COLO668 (cell line): Measurements from ENCODE around the gene CDC25C.
"Not testable (repeated sequence)": the region's sequence is repeated elsewhere in the genome, so short reads cannot be mapped to it uniquely, and the experiment has no call there.

ENCODE experiments used
- DNase-seq: peaks from one replicate; lab custom pipeline; 2025; ENCODE audit not compliant: unreplicated experiment; lab: John Stamatoyannopoulos, UW

The CDC25C gene

GRCh38 chr5:138346889-138347288, 15.3 kb upstream of the CDC25C start:
- no peak for DNase-seq

DNA sequence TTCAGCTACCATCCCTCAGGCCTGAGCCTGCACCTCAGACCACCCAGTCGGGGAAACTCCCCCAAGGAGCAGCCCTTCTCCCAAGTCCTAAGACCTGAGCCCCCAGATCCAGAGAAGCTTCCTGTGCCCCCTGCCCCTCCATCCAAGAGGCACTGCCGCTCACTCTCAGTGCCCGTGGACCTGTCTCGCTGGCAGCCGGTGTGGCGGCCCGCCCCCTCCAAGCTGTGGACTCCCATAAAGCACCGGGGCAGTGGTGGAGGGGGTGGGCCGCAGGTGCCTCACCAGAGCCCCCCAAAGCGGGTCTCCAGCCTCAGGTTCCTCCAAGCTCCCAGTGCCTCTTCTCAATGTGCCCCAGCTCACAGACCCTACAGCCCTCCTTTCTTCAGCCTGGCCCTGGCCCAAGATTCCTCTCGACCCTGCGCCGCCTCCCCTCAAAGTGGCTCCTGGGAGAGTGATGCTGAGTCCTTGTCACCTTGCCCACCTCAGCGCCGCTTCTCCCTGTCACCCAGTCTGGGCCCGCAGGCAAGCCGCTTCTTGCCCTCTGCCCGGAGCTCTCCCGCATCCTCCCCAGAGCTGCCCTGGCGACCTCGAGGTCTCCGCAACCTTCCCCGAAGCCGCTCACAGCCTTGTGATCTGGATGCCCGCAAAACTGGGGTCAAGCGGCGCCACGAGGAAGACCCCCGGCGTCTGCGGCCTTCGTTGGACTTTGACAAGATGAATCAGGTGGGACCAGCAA, 13.5 kb upstream of the CDC25C start:
- DNase-seq, result no peak

- no peak for DNase-seq
Observed at GRCh38 chr5:138340008-138340407, 8.4 kb upstream of the CDC25C start.

GRCh38 chr5:138339464-138339863, 7.9 kb upstream of the CDC25C start:
- DNase-seq, result no peak

GRCh38 chr5:138339091-138339456, 7.5 kb upstream of the CDC25C start:
- DNase-seq, result no peak

- DNase-seq, result no peak
Observed at GRCh38 chr5:138338411-138339090, 6.9 kb upstream of the CDC25C start.

DNA sequence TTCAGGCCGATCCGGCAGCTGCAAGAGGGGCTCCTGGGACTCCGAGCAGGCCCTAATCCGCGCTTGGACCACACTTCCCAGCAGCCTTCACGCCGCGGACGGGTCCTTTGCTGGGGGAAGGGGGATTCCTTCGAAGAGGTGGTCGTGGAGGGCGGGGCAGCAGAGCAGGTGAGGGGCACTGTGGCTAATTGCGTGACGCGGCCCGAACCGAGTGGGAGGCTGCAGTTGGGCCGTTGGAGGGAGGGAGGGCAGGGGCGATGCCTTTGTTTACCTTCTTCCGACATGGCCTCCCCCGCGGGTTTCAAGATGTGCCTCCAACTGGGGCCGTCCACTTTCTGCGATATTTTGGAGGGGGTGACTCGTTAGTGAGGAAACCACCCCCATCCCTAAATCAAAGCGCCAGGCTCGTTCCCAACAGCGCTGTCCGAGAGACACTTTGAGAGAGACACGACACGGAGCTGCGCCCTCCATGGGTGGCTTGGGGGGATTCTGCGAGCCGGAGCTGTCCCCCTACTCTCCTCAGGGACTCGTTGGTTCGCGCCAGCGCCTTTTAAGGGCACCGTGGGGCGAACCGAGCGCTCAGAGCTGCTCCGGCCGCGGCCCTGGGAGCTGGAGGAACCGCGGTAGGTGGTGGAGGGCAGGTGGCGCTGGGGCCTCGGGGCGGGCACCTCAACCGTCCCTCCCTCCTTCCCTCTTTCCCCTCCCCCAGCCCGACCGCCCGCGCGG, 6.2 kb upstream of the CDC25C start, which contains the start of gene FAM53C:
Gene FAM53C (plus strand): TSS at position 582 of the 726 bp plus-strand sequence. CDS start 3,070 bp downstream, outside the sequence.
- peak; percentile 94 for DNase-seq

- DNase-seq, result peak; percentile 79
Observed at GRCh38 chr5:138336952-138337684, 5.5 kb upstream of the CDC25C start.

GRCh38 chr5:138334867-138335447, 3.4 kb upstream of the CDC25C start:
- DNase-seq, result no peak

DNA sequence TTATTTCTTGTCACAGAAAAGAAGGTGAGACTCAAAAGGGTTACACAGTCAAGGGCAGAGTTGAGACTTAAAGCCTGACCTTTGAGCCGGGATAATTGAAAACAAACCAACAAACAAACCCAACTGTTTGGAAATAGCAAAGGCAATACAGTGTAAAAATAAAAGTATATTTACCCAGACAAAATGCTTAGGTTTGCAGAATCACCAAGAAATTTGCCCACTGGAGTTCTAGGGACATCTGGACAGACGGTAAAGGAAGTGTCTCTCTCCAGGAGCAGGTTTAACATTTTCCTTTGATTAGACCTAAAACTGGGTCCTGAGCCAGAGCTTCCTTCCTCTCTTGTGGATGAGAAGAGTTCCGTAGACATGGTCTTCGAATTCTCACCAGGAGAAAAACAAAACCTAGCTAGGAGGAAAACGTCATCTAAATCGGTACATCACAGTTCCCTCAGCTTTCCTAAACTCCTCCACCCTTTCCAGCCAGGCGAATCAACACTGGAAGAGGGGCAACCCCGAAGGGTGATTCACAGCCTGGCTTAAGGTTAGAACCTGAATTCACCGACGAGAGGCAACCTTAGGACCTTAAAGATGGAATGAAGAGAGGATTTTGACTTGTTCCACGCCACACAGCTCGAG, 673 bp downstream of the CDC25C start:
- no peak for DNase-seq

DNA sequence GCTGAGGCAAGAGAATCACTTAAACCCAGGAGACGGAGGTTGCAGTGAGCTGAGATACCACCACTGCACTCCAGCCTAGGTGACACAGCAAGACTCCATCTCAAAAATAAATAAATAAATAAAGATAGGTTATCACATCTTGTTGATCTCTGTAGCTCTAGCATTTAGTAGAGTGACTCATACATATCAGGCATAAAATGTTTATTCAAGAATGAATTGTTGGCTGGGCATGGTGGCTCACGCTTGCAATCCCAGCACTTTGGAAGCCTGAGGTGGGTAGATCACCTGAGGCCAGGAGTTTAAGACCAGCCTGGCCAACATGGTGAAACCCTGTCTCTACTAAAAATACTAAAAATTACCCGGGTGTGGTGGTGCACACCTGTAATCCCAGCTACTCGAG, 13.4 kb downstream of the CDC25C start:
- DNase-seq, result not testable (repeated sequence)

- no peak for DNase-seq
Observed at GRCh38 chr5:138316355-138316754, 15.2 kb downstream of the CDC25C start.

DNA sequence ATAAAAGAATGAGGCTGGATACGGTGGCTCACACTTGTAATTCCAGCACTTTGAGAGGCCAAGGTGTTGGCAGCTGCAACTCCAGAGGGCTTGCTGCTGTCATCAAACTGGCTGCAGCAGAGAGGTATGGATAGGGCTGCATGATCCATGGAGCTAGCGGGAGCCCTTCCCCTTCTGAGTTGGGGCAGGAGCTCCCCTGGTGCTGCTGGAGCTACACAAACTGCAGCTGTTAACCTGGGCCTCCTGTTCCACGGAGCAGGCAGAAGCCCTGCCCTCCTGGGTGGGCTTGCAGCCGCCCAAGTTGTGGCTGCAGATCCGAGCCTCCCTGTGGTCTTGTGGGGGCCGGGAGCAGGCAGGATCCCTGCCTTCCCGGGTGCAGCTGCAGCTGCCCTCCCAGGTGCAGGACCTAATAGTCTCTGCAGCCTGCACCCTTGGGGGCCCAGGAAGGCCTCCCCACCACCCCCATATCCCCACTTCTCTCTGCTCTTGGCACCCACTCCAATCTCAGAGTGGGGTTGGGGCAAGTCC, 15.8 kb downstream of the CDC25C start:
- no peak for DNase-seq

GRCh38 chr5:138305797-138306196, 25.8 kb downstream of the CDC25C start:
- DNase-seq, result peak; percentile 54

DNA sequence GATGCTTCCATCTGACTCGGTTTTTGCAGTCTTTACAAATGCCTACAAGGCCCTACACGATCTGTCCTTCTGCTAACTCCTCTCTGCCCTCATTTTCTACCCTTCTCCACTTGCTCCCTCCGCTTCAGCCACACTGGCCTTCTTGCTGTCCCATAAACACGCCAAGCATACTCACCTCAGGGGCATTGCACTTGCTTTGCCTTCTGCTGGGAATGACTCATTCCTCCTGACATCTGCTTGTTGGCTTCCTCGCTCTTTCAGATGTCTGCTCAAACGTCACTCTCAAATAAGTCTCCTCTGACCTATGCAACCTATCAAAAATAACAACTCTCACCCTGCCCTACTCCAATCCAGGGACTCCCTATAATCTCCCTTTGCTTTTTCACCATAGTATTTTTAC, 28.2 kb downstream of the CDC25C start:
- DNase-seq, result no peak

DNA sequence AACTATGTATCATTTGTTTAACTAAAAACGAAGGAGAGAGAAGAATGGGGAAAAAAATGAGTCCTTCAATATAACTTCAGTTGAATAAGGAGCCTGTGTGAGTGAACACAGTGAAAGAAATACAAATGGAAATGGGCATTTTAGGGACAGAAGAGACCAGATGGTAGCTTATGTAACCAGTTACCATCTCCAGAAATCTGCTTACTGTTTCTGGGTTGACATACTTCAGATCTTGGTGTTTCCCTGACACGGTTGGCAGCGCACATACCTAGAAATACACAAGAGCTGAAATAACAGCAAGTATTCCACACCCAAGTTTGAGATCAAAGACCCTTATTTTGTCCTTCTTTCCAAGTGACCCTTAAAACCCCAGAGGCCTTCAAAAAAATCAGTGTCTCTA, 42.3 kb downstream of the CDC25C start:
- DNase-seq, result no peak

GRCh38 chr5:138287246-138287645, 44.4 kb downstream of the CDC25C start:
- DNase-seq, result no peak

DNA sequence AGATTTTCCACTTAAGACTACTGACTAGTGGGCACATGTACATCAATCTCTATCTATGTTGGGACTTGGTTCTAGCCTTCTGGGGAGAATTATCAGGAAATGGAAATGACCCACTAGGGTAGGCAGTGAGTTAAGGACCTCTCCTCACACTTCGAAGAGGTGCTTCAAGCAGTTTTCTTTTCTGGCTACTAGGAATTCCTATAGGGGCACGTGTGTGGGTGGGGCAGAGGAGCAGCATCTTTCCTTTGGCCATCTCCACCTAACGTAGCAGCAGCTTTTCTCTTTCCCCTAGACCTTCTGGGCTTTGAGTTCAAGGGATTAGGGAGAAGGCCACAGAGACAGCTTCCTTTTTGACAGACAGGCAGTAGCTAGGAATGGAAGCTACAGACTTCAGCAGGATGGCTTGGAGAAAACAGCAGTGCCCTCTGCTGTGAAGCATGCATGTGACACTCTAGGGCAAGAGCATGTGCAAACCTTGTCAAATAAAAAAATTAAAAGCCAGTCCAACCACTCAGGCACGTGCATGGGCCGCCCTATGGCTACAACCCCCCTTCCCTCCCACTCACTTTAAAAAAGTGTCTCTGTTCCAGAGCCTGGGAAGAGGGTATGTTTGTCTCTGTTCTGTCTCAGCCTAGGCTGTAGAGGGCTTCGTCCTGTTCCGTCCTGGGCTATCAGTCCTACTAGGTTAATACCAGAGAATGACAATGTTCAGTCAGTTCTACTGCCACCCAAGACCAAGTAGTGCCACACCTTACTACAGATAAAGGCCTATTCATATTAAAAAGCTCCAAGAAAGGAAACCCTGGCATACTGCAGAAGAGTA, 48.5 kb downstream of the CDC25C start:
- peak; percentile 29 for DNase-seq

DNA sequence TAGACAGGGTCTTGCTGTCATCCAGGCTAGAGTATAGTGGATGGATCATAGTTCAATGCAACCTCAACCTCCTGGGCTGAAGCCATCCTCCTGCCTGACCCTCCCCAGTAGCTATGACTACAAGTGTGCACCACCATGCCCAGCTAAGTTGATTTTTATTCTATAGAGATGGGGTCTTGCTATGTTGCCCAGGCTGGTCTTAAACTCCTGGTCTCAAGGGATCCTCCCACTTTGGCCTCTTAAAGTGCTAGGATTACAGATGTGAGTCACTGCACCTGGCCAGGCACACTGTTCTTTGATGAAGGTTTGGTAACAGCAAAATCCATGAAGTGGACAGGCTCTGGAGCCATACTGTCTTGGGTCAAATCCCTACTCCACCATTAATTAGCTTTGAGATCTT, 50.7 kb downstream of the CDC25C start:
- no peak for DNase-seq
